A549 treated with RU486 at 1 μM for 4 hours (cell line): Measurements from ENCODE around the gene TNFAIP6. TPM values are rescaled to one million over a fixed set of nuclear protein-coding genes. Genes with fewer than 3 reads are reported as not detected.

Experiments used
- total RNA-seq: library from RNA; stranded (reverse); fragments of 200-300 nt; extraction: Qiagen RNA extraction; gene quantifications from 5 replicates; pipeline ENCODE4 v1.2.3, GENCODE V29; 2022; ENCODE audit warnings: low read depth

Gene TNFAIP6
- 1.3 to 2.0 TPM (median 1.7 TPM) in 5 replicates for total RNA-seq

GRCh38 chr2:151357359-151357758 is at the start of gene TNFAIP6:
Gene TNFAIP6 (plus strand): TSS chr2:151357592. CDS start chr2:151357667, 75 bp downstream.

GRCh38 chr2:151409601-151410484 is 52.5 kb downstream of the TNFAIP6 start, which contains the start of gene RIF1:
Gene RIF1 (plus strand): TSS chr2:151409902. CDS start chr2:151410424, 522 bp downstream.

Other genes starting within 250 kb of the TNFAIP6 start
- gene RBM43, start 95.7 kb upstream of the TNFAIP6 start, total RNA-seq: 2.1 to 4.0 TPM (median 3.8 TPM) in 5 replicates
- 9.3 to 15.6 TPM (median 12.2 TPM) in 5 replicates for gene NMI, start 67.9 kb upstream of the TNFAIP6 start, total RNA-seq
- gene RIF1, start 52.3 kb downstream of the TNFAIP6 start, total RNA-seq: 8.7 to 25.9 TPM (median 19.4 TPM) in 5 replicates